Measurements from ENCODE around the gene KCNJ1.

DNA sequence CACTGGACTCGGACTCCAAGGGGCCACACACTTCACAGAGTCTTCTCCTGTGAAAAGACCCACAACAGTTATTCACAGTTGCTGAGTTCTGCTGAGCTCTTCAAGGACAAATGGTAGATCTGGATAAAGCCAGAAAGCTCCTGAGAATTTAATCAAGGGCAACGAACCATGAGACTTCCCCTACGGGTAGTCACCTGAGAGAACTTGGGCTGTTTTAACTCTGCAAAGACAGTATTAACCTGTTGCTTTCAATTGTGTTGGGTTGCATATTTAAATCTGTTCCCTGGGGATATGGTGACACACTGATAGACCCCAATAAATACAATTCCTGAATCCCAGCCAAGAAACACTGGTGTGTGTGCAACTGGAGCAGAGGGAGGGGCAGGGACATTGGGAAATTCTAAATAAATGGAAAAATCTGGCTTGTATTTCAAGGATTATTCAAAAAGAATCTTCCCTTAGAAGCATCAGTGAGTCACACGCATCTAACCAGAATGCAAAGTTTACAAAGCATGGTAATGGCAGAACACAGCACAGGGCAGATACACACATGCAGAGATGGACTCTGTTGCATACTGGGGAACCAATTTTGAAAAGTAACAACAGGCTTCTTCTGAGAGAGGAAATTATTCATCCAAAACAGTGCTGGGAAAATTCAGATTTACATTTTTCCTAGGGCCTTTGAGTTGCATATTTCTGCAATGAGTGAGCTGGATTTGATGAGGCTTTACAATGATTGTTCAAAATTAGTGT is 4.0 kb downstream of the KCNJ1 start:
- no peak for TF ChIP-seq CTCF (IDR thresholded peaks at IDR 0.05)
- no peak for TF ChIP-seq POLR2A (IDR thresholded peaks at IDR 0.05)

Data from right lobe of liver (tissue), 4 donors.